ENCODE measurements around the gene GRB7. TPM values are rescaled to one million over a fixed set of nuclear protein-coding genes. Genes with fewer than 3 reads are reported as not detected.

Gene GRB7
- total RNA-seq, 1 donor from 2014 or later: 34.5 TPM

DNA sequence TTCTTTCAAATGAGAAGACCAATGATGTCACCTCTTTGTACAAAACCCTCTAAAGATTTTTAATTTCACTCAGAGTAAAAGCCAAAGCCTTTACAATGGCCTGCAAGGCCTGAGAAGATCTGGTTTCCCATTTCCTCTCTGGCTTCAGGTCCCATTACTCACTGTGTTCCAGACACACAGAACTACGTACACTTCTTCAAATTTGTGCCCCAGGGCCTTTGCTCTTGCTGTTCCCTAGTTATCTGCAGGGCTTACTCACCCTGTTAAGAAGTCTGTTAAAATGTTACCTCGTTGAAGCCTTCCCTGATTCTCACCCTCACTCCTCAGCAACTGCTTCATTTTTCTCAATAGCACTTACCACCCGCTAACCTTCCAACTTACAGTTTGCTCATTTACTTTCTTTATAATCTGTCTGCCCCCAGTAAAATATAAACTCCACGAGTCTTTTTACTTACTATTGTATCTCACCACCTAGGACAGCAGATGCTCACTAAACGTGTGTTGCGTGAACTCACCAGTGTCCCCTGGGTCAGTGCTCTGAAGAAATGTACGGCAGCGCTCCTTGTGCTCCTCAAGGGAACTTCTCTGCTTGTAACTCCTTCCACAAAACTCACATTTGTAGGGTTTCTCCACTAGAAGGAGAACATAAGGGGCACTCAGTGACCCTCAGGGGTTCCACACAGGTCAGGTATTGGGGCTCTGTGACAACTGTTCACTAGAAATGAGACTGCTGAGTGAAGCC is 50.2 kb downstream of the GRB7 start:
- intact Hi-C loops (cut with DNase I): no loop called here
- ATAC-seq: no peak
- no peak overlapping the region for H3K27ac ChIP-seq
- H3K36me3 ChIP-seq: no peaks in the 10 kb centered on the region
- no peaks in the 10 kb centered on the region for H3K27me3 ChIP-seq (ENCODE audit: low read depth)
- TF ChIP-seq, protein P1, sequence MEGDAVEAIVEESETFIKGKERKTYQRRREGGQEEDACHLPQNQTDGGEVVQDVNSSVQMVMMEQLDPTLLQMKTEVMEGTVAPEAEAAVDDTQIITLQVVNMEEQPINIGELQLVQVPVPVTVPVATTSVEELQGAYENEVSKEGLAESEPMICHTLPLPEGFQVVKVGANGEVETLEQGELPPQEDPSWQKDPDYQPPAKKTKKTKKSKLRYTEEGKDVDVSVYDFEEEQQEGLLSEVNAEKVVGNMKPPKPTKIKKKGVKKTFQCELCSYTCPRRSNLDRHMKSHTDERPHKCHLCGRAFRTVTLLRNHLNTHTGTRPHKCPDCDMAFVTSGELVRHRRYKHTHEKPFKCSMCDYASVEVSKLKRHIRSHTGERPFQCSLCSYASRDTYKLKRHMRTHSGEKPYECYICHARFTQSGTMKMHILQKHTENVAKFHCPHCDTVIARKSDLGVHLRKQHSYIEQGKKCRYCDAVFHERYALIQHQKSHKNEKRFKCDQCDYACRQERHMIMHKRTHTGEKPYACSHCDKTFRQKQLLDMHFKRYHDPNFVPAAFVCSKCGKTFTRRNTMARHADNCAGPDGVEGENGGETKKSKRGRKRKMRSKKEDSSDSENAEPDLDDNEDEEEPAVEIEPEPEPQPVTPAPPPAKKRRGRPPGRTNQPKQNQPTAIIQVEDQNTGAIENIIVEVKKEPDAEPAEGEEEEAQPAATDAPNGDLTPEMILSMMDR (IDR thresholded peaks at IDR 0.05): no peak
- H3K9me3 ChIP-seq: no peaks in the 10 kb centered on the region
- no peaks in the 10 kb centered on the region for H3K4me1 ChIP-seq
- no peak overlapping the region for H3K4me3 ChIP-seq
- DNase-seq: no peak

DNA sequence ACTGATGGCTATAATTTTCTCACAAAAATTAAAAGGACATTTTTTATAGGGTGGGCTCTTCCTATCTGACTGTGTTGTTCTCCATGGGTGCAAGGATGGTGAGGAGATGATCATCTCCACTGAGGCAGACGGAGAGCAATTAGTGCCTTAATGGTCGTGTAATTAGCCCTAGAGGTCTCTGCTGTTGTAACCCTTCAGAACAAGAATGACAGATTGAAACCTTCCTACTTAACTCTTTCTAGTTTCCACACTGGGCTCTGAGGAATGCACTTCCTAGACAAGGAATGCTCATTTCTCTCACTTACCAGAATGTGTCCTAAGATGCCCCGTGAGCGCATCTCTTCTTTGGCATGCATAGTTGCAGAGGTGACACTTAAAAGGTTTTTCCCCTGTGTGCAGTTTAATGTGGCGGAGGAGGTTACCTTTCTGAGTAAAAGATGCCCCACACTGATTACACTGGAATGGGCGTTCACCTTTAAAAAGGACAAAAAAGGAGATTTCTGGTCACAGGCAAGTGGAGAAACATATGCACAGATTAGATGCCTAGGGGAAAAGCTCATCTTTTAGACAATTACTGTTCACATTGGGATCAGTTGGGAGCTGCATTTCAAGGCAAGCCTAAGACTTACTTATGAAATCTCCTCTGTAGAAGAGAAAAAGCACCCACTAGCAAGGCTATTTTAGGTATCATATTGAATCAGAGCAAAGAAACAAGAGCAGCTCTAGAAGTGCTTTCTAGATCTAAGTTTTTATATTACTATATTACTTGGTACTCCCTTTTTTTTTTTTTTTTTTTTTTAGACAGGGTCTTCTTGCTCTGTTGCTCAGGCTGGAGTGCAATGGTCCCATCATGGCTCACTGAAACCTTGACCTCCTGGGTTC is 53.6 kb downstream of the GRB7 start:
- intact Hi-C loops (cut with DNase I): no loop called here
- Histone ChIP-seq H3K9me3 (no peaks in the 10 kb centered on the region), H3K36me3 (no peaks in the 10 kb centered on the region), H3K4me1 (no peaks in the 10 kb centered on the region), H3K27me3 (ENCODE audit: low read depth) (no peaks in the 10 kb centered on the region), H3K4me3 (no peak overlapping the region), H3K27ac (no peak overlapping the region)
- DNase-seq (no peak), ATAC-seq (no peak)
- TF ChIP-seq, protein P1 (IDR thresholded peaks at IDR 0.05): no peak

DNA sequence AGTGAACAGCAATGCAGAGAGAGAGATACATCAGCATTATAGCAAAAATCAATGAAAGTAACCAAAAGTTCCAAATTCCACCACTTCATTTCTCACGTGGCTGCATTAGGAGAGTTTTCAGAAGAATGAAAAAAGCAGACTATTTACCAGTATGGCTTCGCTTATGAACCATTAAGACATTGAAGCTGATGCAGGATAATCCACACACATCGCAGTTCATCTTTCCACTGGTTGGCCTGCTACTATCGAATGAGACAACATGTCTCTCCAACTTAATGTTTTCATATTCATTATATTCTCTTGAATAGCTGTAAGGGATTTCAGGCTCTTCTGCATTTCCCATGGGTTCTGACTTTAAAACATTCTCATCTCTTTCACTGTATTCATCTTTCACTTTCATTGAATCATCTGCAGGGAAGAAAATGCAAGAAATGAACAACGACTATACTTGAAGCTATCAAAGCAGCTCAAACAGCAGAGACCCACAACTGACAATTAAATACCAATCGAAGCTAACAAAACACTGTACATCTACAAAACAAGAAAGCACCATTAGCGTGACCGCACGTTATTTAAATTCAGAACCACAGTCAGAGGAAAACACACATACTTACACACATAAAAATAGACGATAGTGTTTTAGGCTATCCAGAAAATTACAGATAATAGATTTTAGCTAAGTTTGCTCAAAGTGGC is 54.9 kb downstream of the GRB7 start:
- H3K4me1 ChIP-seq: no peaks in the 10 kb centered on the region
- H3K27me3 ChIP-seq (ENCODE audit: low read depth): no peaks in the 10 kb centered on the region
- H3K36me3 ChIP-seq: no peaks in the 10 kb centered on the region
- intact Hi-C loops (cut with DNase I): no loop called here
- ATAC-seq (no peak), DNase-seq (no peak)
- TF ChIP-seq, protein P1 (IDR thresholded peaks at IDR 0.05): no peak
- H3K4me3 ChIP-seq: no peak overlapping the region
- H3K9me3 ChIP-seq: no peaks in the 10 kb centered on the region
- H3K27ac ChIP-seq: no peak overlapping the region

DNA sequence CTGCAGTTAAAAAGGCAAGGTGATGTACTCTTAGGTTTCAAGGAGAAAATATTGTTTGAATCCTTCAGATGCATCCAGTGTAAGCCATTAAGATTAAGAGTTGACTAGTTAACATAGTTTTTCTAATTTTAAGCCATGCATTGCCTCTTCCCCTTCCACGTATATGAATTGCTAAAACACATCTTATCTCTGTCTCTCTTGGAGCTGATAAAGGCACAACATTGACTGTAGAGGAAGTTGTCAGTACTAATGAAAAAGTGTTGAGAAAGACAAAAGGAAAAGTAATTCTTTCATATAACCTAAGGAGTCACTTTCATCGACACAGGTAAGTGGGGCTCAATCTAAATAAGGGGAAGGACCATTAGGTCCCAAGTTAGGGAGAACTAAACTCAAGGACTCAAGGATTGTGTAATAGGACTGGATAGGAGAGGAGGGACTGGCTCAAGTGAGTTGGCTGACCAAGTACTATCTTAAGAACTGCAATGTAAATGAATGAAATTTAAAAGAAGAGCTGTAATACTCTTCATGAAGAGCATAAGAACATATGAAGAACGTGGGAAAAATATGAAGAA is 55.6 kb downstream of the GRB7 start:
- TF ChIP-seq, protein P1 (IDR thresholded peaks at IDR 0.05): no peak
- Histone ChIP-seq H3K9me3 (no peaks in the 10 kb centered on the region), H3K27me3 (ENCODE audit: low read depth) (no peaks in the 10 kb centered on the region), H3K36me3 (no peaks in the 10 kb centered on the region), H3K4me3 (no peak overlapping the region), H3K4me1 (no peaks in the 10 kb centered on the region), H3K27ac (no peak overlapping the region)
- DNase-seq (no peak), ATAC-seq (no peak)
- intact Hi-C loops (cut with DNase I): no loop called here

DNA sequence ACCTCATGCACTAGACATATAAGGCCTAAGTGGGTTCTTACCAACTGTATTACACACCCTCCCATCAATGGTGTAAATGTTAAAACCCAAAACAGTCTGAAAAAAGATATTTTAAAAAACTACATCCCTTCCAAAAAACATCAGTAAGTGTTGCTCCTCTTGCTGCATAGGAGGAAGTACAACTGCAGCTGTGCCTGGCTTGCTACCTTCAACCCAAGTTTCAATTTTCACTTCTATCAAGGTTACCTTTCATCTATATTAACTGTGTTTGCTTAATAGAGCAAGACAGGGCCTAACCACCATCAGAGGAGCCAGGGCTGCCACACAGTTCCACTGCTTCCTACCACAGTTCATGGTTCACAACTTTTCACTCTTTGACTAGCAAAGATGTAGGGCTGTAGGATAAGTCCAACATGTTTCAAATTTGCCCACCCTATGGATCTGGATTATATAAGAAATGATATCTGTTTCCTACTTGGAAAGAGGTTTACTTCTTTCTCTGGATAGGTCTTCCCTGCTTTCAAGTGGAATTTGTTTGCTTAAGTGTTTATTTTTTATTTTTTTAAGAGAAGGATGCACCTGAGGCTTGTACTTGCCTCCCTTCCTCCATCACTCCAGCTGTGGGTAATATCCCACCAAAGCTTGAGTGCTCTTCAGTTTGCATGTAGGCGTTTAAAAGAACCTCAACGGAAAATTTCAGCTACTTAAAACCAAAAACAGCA is 56.7 kb downstream of the GRB7 start:
- no peaks in the 10 kb centered on the region for H3K36me3 ChIP-seq
- ATAC-seq: peak in 1 of 2 donors; percentile 14
- H3K4me3 ChIP-seq: no peak overlapping the region
- H3K4me1 ChIP-seq: no peaks in the 10 kb centered on the region
- intact Hi-C loops (cut with DNase I): no loop called here
- H3K27ac ChIP-seq: no peak overlapping the region
- H3K27me3 ChIP-seq (ENCODE audit: low read depth): no peaks in the 10 kb centered on the region
- no peaks in the 10 kb centered on the region for H3K9me3 ChIP-seq
- no peak for DNase-seq
- TF ChIP-seq, protein P1 (IDR thresholded peaks at IDR 0.05): no peak
